ENCODE measurements around the gene ST6GALNAC4. TPM values are rescaled to one million over a fixed set of nuclear protein-coding genes. Genes with fewer than 3 reads are reported as not detected.

The ST6GALNAC4 gene
- total RNA-seq, 1 experiment from 2014 or later: 15.4 TPM

GRCh38 chr9:127903557-127904475 lies 13.0 kb downstream of the ST6GALNAC4 start:
- H3K9ac ChIP-seq (ENCODE audit: extremely low read depth, insufficient read length, low read length): no peak overlapping the region
- TF ChIP-seq CTCF (conservative IDR thresholded peaks at IDR 0.05): no peak
- H3K4ac ChIP-seq (ENCODE audit: low read depth, low read length): no peak overlapping the region
- Mint-ChIP-seq H3K36me3 (ENCODE audit: insufficient read depth in 1 of 3, low read depth in 3 of 3) (no peaks in the 10 kb centered on the region), H3K9me3 (no peaks in the 10 kb centered on the region), H3K4me1 (peaks cover 17 to 40% of the 10 kb centered on the region in 2 experiments), H3K27me3 (ENCODE audit: low read depth) (no peaks in the 10 kb centered on the region), H3K27ac (peak overlapping the region; percentile 23 to 85 (median 66); a peak in 5 of 7 replicates), H3K4me3 (peak overlapping the region; percentile 19 to 56; a peak in 2 of 5 replicates)
- DNase-seq: peak; percentile 92
- no peak overlapping the region for H2BK5ac ChIP-seq (ENCODE audit: insufficient read length, low read length)
- peaks cover 8% of the 10 kb centered on the region; the same call in 1 of the 2 replicates for H3K4me1 ChIP-seq (ENCODE audit: insufficient read depth, low read length)
- no peaks in the 10 kb centered on the region for H4K20me1 ChIP-seq (ENCODE audit: control insufficient read depth, insufficient read depth, insufficient read length)
- no peak overlapping the region for H3K23ac ChIP-seq (ENCODE audit: insufficient read length, low read depth, low read length)
- no peak overlapping the region for H3K18ac ChIP-seq (ENCODE audit: insufficient read length, low read depth, low read length)
- no CpG with 5 or more reads among the region's 17 CpGs for WGBS (ENCODE audit: extremely low coverage, insufficient read length, low lambda C conversion rate)
- no peak overlapping the region for H3K56ac ChIP-seq (ENCODE audit: insufficient read length, low read depth, low read length)
- no peaks in the 10 kb centered on the region for H3K23me2 ChIP-seq (ENCODE audit: insufficient read length, low read depth, low read length, poor library complexity, severe bottlenecking)
- H2BK20ac ChIP-seq (ENCODE audit: low read depth, low read length, poor library complexity, severe bottlenecking): no peak overlapping the region
- no peak overlapping the region for H2BK15ac ChIP-seq (ENCODE audit: low read depth, low read length)
- H2BK120ac ChIP-seq (ENCODE audit: low read depth, low read length, poor library complexity, severe bottlenecking): no peak overlapping the region
- H2AFZ ChIP-seq (ENCODE audit: low read length): no peak overlapping the region
- no peaks in the 10 kb centered on the region for H3K9me3 ChIP-seq (ENCODE audit: control insufficient read depth, low read depth, low read length)
- no peak overlapping the region for H4K8ac ChIP-seq (replicated peaks; ENCODE audit: insufficient read length, low read depth, low read length)
- H3K14ac ChIP-seq (ENCODE audit: insufficient read depth, low read length): no peak overlapping the region; the same call in 1 of the 2 replicates
- H3K4me2 ChIP-seq (ENCODE audit: insufficient read depth, insufficient read length, low read length): no peak overlapping the region
- no peaks in the 10 kb centered on the region for H3K79me2 ChIP-seq (ENCODE audit: insufficient read depth, low read length)
- H2AK5ac ChIP-seq (ENCODE audit: insufficient read length, low read length): no peak overlapping the region
- H3T11ph ChIP-seq (ENCODE audit: low read length): no peak overlapping the region
- H4K5ac ChIP-seq (ENCODE audit: insufficient read length, low read depth, low read length): no peak overlapping the region
- no peak overlapping the region for H4K91ac ChIP-seq (ENCODE audit: insufficient read length, low read depth, low read length)
- no peaks in the 10 kb centered on the region for H3K79me1 ChIP-seq (ENCODE audit: insufficient read depth, low read depth, low read length, poor library complexity, severe bottlenecking)
- no peaks in the 10 kb centered on the region for H3K27me3 ChIP-seq (ENCODE audit: insufficient read depth, low read length)
- no peak overlapping the region for H2BK12ac ChIP-seq (ENCODE audit: insufficient read length, low read depth, low read length)
- H3K27ac ChIP-seq (ENCODE audit: insufficient read length, low read depth, low read length): no peak overlapping the region

All from H9 (cell line).